HG03175 (cell line): ENCODE results near the gene RNF166.

Source experiments
- ATAC-seq: cut with Tn5 transposase; IDR thresholded peaks from one replicate; pipeline ENCODE4 v1.9.1; 2021; ENCODE audit warnings: mild to moderate bottlenecking, moderate library complexity; ENCODE audit not compliant: unreplicated experiment

Gene RNF166

GRCh38 chr16:88739977-88740726 is 33.9 kb upstream of the RNF166 start:
- ATAC-seq, result no peak

- ATAC-seq, result no peak
These were observed 33.1 kb upstream of the RNF166 start for GRCh38 chr16:88739139-88739976.

DNA sequence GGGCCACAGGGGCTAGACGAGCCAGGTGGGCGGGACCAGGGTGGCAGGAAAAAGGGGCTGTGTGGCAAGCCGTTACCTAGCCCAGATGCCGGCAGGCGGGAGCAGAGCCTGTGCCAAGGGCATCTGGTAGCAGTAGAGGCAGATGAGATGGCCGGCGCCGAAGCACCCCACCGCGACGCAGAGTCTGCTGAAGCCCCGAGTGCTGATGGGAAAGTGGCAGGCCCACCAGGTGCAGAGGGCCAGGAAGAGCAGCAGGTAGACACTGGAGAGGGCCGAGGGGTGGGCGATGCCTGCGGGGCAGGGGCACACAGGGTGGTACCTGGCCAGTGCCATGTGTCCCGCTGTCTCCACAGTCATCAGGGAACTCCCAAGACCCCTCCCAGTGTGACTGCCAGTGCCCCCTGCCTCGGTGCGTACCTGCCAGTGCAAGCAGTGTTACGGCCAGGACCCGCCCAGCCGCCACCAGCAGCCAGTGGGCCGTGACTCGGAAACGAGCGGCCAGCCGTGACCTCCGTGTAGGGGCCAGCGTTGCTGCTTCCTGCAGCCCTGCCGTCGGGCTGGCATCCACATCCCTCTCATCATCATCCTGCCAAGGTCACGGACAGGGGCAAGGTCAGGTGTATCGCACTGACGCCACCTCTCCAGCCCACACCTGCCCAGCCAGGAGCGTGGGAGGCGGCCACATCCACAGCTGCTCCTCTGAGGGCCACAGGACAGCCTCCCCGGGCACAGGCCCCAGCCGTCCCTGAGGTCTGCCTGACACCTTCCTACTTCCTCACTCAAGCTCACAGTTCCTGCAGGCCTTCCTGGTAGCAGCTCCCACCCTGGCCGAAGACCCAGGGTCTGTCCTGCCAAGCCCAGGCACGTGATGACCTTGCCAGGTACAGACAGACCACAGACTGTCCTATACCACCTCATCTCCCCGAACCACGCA is 32.2 kb upstream of the RNF166 start:
- no peak for ATAC-seq

DNA sequence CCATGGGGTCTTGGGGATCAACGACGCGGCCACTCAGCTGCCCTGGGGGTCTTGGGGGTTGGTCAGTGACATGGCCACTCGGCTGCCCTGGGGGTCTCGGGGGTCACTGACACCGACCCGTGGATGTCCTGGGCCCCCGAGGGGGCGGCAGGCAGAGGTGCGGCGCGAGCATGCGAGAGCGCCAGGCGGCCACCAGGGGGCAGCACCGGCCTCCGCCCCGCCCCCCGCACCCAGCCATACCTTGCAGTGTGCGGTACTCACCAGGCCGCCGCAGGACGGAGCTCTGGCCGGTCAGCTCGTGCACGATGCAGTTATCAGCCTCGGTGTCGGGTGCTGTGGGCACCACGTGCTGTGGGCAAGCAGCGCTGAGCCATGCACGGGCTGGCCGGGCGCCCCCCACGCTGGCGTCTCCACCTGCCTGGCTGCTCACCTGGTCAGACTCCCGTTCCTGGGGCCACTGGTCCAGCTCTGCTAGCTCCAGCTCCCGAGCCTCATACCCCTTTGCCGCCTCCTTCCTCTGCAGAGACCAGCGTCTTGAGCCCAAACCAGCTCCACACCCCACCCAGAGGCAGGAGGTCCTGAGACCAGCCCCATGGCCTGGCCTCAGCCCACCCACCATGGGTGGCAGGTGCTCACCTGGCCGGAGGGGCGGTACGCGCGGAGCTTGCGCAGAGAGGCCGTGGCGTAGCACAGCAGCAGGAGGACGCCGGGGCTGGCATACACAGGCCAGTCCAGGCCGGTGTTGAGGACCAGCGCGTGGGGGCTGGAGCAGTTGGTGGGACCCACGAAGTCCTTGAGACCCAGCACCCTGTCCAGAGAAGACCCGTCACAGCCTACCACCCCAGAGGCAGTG is 31.3 kb upstream of the RNF166 start:
- peak; percentile 56 for ATAC-seq

DNA sequence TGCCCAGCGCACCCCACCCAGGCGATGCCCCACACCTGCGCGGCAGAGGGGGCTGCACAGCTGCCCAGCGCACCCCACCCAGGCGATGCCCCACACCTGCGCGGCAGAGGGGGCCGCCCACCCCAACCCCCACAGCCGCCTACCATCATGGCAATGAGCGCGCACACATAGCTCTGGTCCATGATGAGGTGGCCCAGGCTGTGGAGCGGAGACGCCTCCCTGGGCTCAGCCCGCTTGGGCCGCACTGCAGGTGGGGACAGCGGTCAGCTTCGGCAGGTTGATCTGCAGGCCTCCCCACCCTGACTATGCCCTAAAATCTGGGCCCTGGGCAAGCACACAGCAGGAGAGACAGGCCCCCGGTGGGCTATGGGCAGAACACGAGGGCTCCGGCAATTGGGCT is 30.3 kb upstream of the RNF166 start:
- ATAC-seq, result no peak

GRCh38 chr16:88736088-88736487 is 29.9 kb upstream of the RNF166 start:
- ATAC-seq, result no peak

GRCh38 chr16:88735616-88736015 is 29.4 kb upstream of the RNF166 start:
- ATAC-seq, result no peak

GRCh38 chr16:88735121-88735520 is 28.9 kb upstream of the RNF166 start:
- ATAC-seq, result no peak

DNA sequence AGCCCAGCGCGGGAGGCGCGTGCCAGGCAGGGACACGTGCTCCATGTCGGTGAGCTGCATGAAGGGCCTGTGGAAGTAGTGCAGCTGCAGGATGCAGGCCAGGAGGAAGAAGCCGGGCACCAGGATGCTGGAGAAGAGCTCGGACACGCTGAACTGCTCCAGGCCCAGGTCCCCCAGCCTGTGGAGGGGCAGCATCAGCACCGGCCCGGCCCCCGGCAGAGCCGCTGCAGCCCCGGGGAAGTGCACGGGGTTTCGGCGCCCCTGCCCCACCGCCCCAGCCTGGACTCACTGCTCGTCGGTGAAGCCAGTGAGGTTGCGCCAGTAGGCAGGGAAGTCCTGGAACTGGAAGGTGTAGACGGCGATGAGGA is 28.1 kb upstream of the RNF166 start:
- ATAC-seq, result no peak

DNA sequence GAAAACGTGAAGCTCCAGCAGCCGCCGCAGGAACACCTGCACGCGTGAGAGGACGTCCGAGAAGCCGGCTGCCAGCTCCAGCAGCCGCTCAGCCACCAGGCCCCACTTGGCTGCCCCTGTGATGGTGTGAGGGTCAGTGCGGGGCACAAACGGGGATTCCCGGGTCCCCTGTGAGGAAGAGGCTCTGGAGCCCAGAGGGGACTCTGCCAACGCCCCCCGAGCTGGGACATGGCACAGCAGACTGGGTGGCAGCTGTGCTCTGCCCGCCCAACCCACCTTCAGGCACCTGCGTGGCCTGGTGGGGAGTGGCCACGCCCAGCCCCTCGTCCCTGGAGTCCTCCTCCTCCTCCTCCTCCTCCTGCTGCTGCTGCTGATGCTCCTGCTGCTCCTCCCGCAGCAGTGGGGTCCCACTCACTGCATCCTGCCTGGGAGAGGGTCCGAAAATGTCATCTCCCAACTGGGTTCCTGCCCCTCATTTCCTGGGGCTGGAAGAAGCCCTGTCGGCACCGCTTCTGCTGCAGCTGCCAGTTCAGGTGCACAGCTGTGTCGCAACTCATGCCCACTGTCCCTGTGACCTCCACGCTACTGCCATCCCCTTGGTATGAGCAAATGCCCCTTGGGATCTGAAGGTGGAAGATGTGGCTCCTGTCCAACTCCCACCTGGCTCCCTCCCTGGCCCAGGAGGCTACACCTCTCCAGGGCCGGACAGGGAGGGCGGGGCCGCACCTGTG is 27.6 kb upstream of the RNF166 start:
- no peak for ATAC-seq

- no peak for ATAC-seq
These were observed 26.7 kb upstream of the RNF166 start for GRCh38 chr16:88732961-88733294.

GRCh38 chr16:88732172-88732960 is 26.2 kb upstream of the RNF166 start:
- no peak for ATAC-seq

DNA sequence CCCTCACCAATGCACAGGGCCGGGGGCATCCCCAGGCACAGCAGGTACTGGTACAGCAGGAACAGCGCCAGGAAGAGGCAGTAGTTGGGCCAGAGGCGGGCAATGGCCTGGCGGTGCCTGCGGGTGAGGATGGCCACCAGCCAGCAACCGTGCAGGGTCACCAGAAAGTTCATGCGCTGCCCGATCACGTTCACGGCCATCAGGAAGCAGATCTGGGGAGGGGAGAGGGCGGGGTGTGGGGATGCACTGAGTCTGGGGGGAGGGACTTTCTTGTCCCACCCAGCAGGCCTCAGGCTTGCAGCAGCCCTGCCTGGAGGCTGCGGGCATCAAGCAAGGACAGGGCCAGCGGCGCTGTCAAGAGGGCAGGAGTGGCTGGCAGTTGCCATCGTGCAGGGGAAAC is 25.5 kb upstream of the RNF166 start:
- ATAC-seq, result no peak

GRCh38 chr16:88730632-88731607 is 24.7 kb upstream of the RNF166 start:
- ATAC-seq, result no peak

DNA sequence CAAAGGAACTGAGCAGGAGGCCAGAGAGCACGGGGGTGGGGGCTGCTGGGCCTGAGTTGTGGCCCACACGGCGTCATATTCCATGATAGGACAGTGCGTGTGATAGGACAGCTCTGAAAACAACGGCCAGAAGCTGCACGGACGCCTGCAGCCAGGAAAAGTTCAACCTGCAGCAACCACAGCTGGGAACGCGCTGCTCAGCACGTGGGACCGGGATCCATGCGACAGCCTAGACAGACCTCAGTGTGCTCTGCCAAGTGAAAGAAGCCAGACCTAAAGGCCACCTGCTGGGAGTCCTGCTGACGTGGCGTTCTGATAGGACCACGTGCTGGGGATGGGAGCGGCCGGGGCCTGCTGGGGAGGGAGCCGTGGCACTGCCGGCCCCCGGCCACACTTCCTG is 21.7 kb upstream of the RNF166 start:
- ATAC-seq, result no peak

- ATAC-seq, result no peak
These were observed 20.8 kb upstream of the RNF166 start for GRCh38 chr16:88726981-88727380.

- no peak for ATAC-seq
These were observed 20.2 kb upstream of the RNF166 start for GRCh38 chr16:88726408-88726749.
